Neutrophil (primary cell): Measurements from ENCODE around the gene MTG1.

Experiments
- H3K27ac ChIP-seq: fragments of 200-600 bp; sonication (generic); 2 replicates; pipeline ENCODE4 v1.5.1; 2016; ENCODE audit warnings: mild to moderate bottlenecking, moderate library complexity
- H3K27me3 ChIP-seq: fragments of 200-600 bp; sonication (generic); 2 replicates; pipeline ENCODE4 v1.6.0; 2016; ENCODE audit warnings: mild to moderate bottlenecking
- H3K36me3 ChIP-seq: fragments of 200-600 bp; sonication (generic); 2 replicates; pipeline ENCODE4 v1.5.1; 2017
- H3K4me1 ChIP-seq, 2 experiments: fragments of 200-600 bp in 1 of 2; sonication (generic) in 1 of 2; 1 replicate in 1 of 2; 2 replicates in 1 of 2; pipeline versions ENCODE4 v1.5.1 to v1.6.1; 2013 to 2016; ENCODE audit warnings: low read depth in 1 of 2, low read length in 1 of 2, mild to moderate bottlenecking in 1 of 2, moderate library complexity in 1 of 2; ENCODE audit not compliant: control insufficient read depth in 1 of 2, insufficient read depth in 1 of 2
- H3K4me3 ChIP-seq, 2 experiments: fragments of 200-600 bp in 1 of 2; sonication (generic) in 1 of 2; 1 replicate in 1 of 2; 2 replicates in 1 of 2; pipeline ENCODE4 v1.5.1; 2013 to 2016; ENCODE audit warnings: low read depth in 1 of 2, low read length in 1 of 2, mild to moderate bottlenecking in 1 of 2, moderate library complexity in 1 of 2
- H3K9me3 ChIP-seq: fragments of 200-600 bp; sonication (generic); 2 replicates; pipeline ENCODE4 v1.5.1; 2016
- CTCF ChIP-seq: fragments of 200-600 bp; sonication (generic); IDR thresholded peaks from 2 replicates; pipeline ENCODE4 v1.5.1; 2016; ENCODE audit warnings: antibody characterized with exemption

MTG1 gene

GRCh38 chr10:133461841-133462240 is 67.9 kb downstream of the MTG1 start:
- no peak for TF ChIP-seq CTCF
- H3K4me3 ChIP-seq: no peak overlapping the region

GRCh38 chr10:133462512-133463305 is 68.8 kb downstream of the MTG1 start:
- H3K9me3 ChIP-seq: no peaks in the 10 kb centered on the region
- H3K4me3 ChIP-seq: no peak overlapping the region
- H3K27me3 ChIP-seq: peaks cover 4% of the 10 kb centered on the region
- no peaks in the 10 kb centered on the region for H3K4me1 ChIP-seq
- no peak for TF ChIP-seq CTCF
- H3K36me3 ChIP-seq: no peaks in the 10 kb centered on the region
- no peak overlapping the region for H3K27ac ChIP-seq

More at GRCh38 chr10:133461841-133462240, 67.9 kb downstream of the MTG1 start:
- no peaks in the 10 kb centered on the region for H3K9me3 ChIP-seq
- H3K4me1 ChIP-seq: no peaks in the 10 kb centered on the region
- no peak overlapping the region for H3K27ac ChIP-seq
- peaks cover 4% of the 10 kb centered on the region for H3K27me3 ChIP-seq
- H3K36me3 ChIP-seq: no peaks in the 10 kb centered on the region

GRCh38 chr10:133464582-133465031 is 70.7 kb downstream of the MTG1 start:
- no peak for TF ChIP-seq CTCF
- H3K4me1 ChIP-seq: no peaks in the 10 kb centered on the region
- H3K27ac ChIP-seq: no peak overlapping the region

GRCh38 chr10:133465191-133465949 is 71.4 kb downstream of the MTG1 start:
- Histone ChIP-seq H3K36me3 (no peaks in the 10 kb centered on the region), H3K4me3 (no peak overlapping the region)
- no peak for TF ChIP-seq CTCF

More at GRCh38 chr10:133464582-133465031, 70.7 kb downstream of the MTG1 start:
- Histone ChIP-seq H3K27me3 (peaks cover 4% of the 10 kb centered on the region), H3K36me3 (no peaks in the 10 kb centered on the region), H3K9me3 (no peaks in the 10 kb centered on the region), H3K4me3 (no peak overlapping the region)

GRCh38 chr10:133465950-133466474 is 72.1 kb downstream of the MTG1 start:
- Histone ChIP-seq H3K4me3 (no peak overlapping the region), H3K9me3 (no peaks in the 10 kb centered on the region), H3K36me3 (no peaks in the 10 kb centered on the region), H3K27ac (no peak overlapping the region), H3K27me3 (peaks cover 4% of the 10 kb centered on the region), H3K4me1 (no peaks in the 10 kb centered on the region)
- no peak for TF ChIP-seq CTCF

More at GRCh38 chr10:133465191-133465949, 71.4 kb downstream of the MTG1 start:
- Histone ChIP-seq H3K27ac (no peak overlapping the region), H3K9me3 (no peaks in the 10 kb centered on the region), H3K4me1 (no peaks in the 10 kb centered on the region), H3K27me3 (peaks cover 4% of the 10 kb centered on the region)
